Nephron progenitor cell (in vitro differentiated cells): ENCODE results near the gene GBX1.
A peak's percentile ranks its signal among the peaks of the same experiment; 100 is the strongest.

Source experiments
- DNase-seq: peaks from one replicate; pipeline ENCODE4 v3.0.0; 2021
- H3K27ac Mint-ChIP-seq: 2 replicates; pipeline ENCODE4 v1.8.0; 2021; ENCODE audit warnings: mild to moderate bottlenecking, moderate library complexity, mixed read lengths
- H3K27me3 Mint-ChIP-seq: 2 replicates; pipeline ENCODE4 v1.8.0; 2021; ENCODE audit warnings: mild to moderate bottlenecking, low read depth, mixed read lengths; ENCODE audit not compliant: poor library complexity
- H3K36me3 Mint-ChIP-seq: 2 replicates; pipeline ENCODE4 v1.8.0; 2021; ENCODE audit warnings: low read depth, mixed read lengths
- H3K4me1 Mint-ChIP-seq: 2 replicates; pipeline ENCODE4 v1.8.0; 2021; ENCODE audit warnings: mixed read lengths
- H3K4me3 Mint-ChIP-seq: 2 replicates; pipeline ENCODE4 v1.8.0; 2021; ENCODE audit warnings: mild to moderate bottlenecking, moderate library complexity, mixed read lengths
- H3K9me3 Mint-ChIP-seq: 2 replicates; pipeline ENCODE4 v1.8.0; 2021; ENCODE audit warnings: mild to moderate bottlenecking, moderate library complexity, mixed read lengths
- CTCF ChIP-seq: fragments of 200-600 bp; sonication (generic); IDR thresholded peaks from 2 replicates; pipeline ENCODE4 v1.5.0; 2021; ENCODE audit warnings: antibody characterized with exemption

GBX1 gene

GRCh38 chr7:151141855-151142685, 25.4 kb downstream of the GBX1 start:
- Mint-ChIP-seq H3K4me3 (no peak overlapping the region), H3K27me3 (peaks cover 52% of the 10 kb centered on the region), H3K9me3 (no peaks in the 10 kb centered on the region), H3K36me3 (peaks cover 53% of the 10 kb centered on the region), H3K4me1 (peaks cover 23% of the 10 kb centered on the region), H3K27ac (no peak overlapping the region)
- no peak for TF ChIP-seq CTCF
- no peak for DNase-seq

- Mint-ChIP-seq H3K9me3 (no peaks in the 10 kb centered on the region), H3K27ac (no peak overlapping the region), H3K36me3 (peaks cover 58% of the 10 kb centered on the region), H3K4me1 (peaks cover 28% of the 10 kb centered on the region), H3K4me3 (no peak overlapping the region), H3K27me3 (peaks cover 54% of the 10 kb centered on the region)
- no peak for DNase-seq
- TF ChIP-seq CTCF = no peak
Measured at GRCh38 chr7:151141311-151141854, 26.1 kb downstream of the GBX1 start.

- no peak for DNase-seq
- peaks cover 60% of the 10 kb centered on the region for H3K36me3 Mint-ChIP-seq
- H3K27me3 Mint-ChIP-seq = peaks cover 51% of the 10 kb centered on the region
- TF ChIP-seq CTCF = no peak
- H3K27ac Mint-ChIP-seq = no peak overlapping the region
- H3K9me3 Mint-ChIP-seq = no peaks in the 10 kb centered on the region
- H3K4me1 Mint-ChIP-seq = peaks cover 30% of the 10 kb centered on the region
- no peak overlapping the region for H3K4me3 Mint-ChIP-seq
Measured at GRCh38 chr7:151140826-151141225, 26.7 kb downstream of the GBX1 start.

GRCh38 chr7:151139791-151140190, 27.7 kb downstream of the GBX1 start:
- DNase-seq = no peak
- Mint-ChIP-seq H3K4me1 (peaks cover 30% of the 10 kb centered on the region), H3K9me3 (no peaks in the 10 kb centered on the region), H3K36me3 (peaks cover 70% of the 10 kb centered on the region), H3K27me3 (peaks cover 53% of the 10 kb centered on the region), H3K27ac (no peak overlapping the region), H3K4me3 (no peak overlapping the region)
- no peak for TF ChIP-seq CTCF

GRCh38 chr7:151139071-151139790, 28.3 kb downstream of the GBX1 start:
- H3K36me3 Mint-ChIP-seq = peaks cover 71% of the 10 kb centered on the region

More at GRCh38 chr7:151139071-151139790, 28.3 kb downstream of the GBX1 start:
- H3K9me3 Mint-ChIP-seq = no peaks in the 10 kb centered on the region
- peaks cover 56% of the 10 kb centered on the region for H3K27me3 Mint-ChIP-seq
- no peak for DNase-seq
- no peak for TF ChIP-seq CTCF
- peak overlapping the region; percentile 77 for H3K27ac Mint-ChIP-seq
- H3K4me1 Mint-ChIP-seq = peaks cover 30% of the 10 kb centered on the region
- H3K4me3 Mint-ChIP-seq = peak overlapping the region; percentile 10
